IPS DF 4.7 (cell line): ENCODE data around the gene DUS2.

Experiments
- DNase-seq: peaks from one replicate; pipeline ENCODE4 v3.0.0-alpha.2; 2013; ENCODE audit warnings: low spot score; ENCODE audit errors: extremely low read depth

The DUS2 gene

DNA sequence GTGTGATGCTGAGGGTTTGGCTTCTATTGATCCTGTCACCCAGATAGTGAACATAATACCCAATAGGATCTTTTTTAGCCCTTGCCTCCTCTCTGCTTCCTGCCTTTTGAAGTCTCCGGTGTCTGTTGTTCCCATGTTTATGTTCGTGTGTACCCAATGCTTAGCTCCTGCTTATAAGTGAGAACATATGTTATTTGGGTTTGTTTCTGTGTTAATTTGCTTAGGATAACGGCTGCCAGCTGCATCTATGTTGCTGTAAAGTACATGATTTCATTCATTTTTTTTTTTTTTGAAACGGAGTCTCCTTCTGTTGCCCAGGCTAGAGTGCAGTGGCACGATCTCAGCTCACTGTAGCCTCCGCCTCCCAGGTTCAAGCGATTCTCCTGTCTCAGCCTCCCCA is 23.0 kb downstream of the DUS2 start:
- no peak for DNase-seq

DNA sequence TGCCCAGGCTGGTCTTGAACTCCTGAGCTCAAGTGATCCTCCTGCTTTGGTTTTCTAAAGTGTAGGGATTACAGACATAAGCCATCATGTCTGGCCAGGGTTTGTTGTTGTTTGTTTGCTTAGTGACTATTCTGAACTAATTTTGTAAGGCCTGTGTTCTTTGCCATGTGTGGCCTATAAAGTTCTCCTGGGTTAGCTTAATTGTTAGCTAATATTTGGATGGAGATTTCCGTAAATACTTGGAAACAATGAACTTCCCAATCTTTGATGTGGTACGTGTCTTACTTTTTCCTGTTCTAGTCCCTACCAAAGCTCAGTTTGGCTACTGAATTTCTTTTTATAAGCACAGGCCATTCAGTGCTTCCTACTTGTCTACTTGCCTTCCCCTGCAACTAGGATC is 24.9 kb downstream of the DUS2 start:
- no peak for DNase-seq

DNA sequence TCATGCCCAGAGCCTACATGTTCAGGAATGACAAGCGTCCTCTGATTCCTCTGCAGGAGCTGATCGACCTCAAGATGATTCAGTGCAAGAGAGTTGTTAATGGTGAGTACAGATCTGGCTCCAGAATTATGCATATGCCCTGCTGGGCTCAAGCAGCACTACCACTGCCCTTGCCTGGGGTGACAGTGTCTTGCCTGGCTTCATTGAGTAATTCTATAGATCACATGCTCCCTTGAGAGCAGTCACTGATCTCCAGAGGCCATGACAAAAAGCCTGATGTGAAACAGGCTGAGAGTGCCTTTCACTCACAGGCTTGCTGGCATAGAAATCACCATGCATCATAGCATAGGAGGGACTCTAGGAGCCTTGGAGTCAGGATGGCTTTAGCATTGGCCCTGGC is 26.4 kb downstream of the DUS2 start:
- no peak for DNase-seq

DNA sequence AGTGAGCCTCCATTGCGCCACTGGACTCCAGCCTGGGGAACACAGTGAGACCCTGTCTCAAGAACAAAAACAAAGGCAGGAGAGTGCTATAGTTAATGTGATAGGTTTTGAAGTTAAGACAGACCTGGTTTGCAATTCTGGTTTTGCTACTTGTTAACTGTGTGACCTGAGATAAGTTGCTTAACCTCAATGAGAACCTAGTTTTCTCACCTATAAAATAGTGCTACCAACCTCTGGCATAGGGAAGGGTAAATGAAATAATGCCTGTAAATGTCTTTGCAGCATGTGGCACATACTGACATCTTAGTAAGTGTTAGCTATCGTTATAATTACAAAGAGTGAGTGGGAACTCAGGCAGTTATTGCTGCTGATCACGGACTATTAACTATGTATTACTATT is 32.3 kb downstream of the DUS2 start:
- no peak for DNase-seq

DNA sequence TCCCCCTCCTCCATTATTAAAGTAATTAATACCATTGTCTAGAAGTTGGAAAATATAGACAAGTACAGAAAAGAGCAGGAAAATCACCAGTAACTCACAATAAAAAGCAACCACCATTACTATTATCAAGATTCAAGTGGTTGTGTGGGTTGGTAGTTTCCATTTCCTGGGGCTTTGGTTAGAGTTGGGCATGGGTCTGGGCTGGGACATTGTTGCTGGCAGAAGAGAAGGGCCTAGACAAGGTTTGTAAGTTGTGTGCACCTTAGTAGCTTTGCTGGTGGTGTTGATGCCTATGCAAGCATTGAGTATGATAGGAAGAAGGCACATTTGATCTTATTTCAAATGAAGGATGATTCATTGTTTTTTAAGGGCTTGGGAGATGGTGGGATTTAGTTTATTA is 36.7 kb downstream of the DUS2 start:
- no peak for DNase-seq

DNA sequence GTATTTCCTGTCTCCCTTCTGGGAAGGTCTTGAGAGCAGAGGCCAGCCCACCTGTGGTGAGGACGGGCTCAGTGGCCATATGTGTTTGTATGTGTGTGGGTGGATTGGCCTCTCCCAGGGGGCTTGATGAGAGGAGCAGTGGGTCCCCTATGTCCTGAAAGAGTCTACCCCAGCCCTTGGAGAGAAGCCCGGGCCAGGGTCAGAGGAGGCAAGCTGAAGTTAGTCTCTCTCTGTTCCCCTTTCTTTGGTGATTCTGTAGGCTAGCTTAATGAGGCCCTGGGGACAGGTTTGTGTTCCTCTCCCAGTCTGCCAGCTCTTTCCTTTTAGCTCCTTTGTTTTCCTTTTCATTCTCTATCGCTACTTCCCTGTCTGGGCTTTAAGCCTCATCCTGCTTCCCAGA is 38.3 kb downstream of the DUS2 start:
- DNase-seq = no peak

DNA sequence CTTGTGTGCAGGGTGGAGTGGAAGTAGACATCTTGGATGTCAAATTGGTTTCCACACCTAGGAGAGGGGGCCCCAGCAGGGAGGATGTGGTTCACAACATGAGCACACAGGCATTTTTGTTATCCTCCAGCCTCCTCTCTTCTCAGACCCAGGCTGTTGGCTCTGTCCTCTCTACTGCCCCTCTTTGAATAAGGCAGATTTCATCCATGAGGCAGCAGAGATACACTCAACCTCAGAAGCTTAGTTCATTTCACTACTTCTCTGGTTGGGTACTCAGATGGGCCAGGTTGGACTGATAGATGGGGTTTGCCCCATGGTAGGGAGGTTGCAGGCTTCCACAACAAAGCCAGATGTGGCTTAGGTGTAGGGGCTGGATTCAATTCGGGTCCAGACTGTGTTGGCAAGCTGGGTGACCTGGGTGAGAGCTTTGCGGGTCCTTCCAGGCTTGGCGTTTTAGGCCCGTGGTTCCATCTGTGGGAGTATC is 39.9 kb downstream of the DUS2 start:
- DNase-seq = no peak

DNA sequence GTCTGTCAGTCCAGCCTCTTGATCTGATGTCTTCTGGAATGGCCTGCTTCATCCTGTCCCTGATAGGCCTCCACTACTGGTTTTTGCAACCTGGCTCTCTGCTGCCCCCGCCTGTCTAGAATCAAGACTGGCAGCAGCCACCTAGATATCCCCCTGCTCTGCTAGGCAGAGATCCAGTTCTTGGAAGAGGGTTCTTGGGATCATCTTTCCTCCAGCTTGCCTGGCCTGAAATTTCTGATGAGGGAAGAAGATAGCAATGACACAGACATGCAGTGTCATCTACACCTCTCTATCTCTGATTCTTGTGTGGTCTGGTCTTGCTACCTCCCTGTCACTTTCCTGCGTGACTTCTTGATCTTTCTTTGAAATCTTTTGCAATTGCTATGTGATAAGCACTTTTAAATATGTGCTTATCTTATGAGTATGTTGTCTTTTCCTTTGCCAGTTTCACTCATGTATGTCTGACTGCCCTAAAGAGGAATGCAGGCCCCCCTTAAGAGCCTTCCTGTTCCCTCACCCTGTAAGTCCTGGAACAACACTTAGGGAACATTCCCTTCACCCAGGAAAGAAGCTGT is 41.8 kb downstream of the DUS2 start:
- no peak for DNase-seq

DNA sequence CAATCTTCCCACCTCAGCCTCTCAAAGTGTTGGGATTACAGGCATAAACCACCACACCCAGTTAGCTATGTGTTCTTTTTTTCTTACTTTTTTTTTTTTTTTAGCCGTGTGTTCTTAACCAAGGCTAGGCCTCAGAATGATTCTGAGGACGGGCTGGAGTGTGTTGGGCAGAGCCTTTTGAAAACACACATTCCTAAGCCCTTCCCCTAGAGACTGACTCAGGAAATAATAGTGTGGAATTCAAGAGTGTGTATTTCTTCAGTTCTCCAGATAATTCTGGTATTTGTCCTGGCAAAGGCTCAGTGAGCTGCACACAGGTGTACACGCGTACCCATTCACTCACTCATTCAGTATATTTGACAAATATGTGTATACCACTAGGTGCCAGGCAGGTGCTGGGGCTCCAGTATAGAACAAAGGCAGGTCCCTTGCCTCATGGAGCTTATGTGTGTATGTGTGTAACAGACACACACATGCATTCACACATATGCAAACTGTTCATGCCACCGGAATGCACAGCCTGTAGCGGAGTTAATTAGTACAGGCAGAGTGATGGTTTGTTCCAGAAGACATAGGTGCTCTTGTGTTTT is 42.7 kb downstream of the DUS2 start:
- DNase-seq = no peak

DNA sequence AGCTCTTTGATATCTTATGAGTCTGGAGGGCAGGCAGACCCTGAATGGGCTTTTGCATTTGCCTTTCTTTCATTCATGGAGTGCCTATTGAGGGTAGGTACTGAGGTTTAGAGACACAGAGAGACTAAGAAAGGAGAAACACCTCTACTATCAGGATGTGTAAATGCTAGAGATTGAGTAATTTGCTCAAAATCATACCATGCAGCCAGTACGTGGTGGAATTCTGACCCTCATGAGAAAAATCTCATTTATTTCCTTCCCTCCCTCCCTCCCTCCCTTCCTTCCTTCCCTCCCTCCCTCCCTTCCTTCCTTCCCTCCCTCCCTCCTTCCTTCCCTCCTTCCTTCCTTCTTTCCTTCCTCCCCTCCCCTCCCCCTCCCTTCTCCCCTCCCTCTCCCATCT is 43.7 kb downstream of the DUS2 start:
- no peak for DNase-seq

DNA sequence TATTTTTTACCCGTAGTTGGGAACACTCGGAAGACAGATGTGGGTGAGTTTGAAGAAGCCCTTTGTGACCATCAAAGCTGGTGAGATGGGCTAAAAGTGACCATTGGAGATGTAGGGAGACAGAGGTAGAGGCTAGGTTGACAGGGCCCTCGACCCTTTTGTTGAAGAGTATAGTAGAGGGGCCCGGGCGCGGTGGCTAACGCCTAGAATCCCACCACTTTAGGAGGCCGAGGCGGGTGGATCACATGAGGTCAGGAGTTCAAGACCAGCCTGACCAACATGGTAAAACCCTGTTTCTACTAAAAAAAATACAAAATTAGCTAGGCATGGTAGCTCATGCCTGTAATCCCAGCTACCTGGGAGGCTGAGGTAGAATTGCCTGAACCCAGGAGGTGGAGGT is 45.8 kb downstream of the DUS2 start:
- no peak for DNase-seq

DNA sequence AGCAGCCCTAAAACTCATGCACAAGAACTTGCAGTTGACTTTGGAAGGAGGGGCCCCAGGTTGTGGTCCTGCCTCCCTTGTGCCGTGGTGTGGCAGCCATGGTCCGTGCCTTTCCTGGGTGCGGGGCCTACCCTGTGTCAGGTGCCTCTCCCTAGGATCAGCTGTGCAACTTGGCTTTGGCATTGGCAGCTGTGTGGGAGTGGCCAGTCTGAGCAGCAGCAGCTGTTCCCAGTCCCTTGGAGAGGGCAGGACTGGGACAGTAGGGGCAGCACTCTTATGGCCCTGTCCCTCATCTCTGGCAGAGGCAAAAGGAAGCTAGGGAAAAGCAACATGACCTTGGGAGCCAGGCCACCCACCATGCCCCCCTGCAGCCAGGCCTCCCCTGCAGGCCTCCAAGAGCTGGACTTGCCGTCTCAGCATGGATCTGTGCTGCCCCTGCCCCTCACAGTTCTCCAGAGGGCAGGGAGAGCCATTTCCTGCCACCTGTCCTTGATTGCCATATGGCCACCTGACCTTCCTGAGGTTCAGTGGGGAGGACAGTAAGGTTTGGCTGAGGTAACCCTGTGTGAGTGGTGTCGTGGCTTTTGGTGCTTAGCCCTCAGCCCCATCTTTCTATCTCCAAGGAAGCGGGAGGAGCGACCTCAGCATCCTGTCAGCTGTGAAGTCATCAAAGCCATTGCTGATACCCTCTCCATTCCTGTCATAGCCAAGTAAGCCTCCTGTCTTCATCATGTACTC is 46.6 kb downstream of the DUS2 start:
- no peak for DNase-seq

DNA sequence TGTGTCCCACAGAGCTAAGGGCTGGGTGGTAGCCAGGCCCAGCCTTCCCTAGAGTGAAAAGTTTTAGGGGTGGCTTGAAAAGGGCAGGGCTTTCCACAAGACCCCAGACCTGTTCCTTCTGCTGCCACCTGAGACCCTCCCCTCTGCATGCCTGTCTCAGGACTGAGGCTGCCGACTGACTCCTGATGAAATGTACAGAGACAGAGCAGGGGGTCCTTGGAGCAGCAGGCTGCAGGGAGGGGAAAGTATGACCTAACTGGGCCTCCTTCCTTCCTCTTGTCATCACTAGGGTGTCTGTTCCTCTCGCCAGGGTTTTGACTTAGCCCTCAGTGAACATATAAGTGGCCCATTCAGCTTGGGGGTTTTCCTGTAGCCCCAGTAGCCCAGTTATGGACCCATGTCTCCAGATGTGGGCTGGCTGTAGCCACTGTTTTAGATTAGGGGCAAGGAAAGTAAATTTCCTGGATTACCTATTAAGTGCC is 47.2 kb downstream of the DUS2 start:
- no peak for DNase-seq

DNA sequence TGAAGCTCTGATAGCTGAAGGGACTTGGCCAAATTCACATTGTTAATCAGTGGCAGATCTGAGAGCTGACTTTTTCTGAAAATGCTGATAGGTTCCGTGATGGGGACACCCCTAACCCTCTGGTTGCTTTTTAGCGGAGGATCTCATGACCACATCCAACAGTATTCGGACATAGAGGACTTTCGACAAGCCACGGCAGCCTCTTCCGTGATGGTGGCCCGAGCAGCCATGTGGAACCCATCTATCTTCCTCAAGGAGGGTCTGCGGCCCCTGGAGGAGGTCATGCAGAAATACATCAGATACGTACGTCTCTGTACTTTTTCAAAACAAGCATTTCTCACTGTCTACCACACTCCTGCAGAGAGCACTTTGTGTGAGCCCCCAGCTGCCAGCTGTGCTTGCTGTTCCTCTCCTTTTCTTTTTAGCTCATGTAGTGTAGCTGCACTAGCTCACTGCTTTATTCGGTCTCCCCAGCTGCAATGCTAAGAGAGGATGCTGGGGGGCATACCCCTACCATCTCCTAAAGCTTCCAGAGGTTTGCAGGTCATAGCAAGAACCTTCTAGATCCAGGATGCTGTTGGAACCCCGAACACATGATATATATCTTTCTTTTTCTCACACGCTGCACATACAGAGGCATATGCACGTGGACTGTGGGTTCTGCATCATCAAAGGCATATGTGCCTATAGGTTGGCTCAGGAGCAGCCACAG is 47.9 kb downstream of the DUS2 start:
- no peak for DNase-seq

DNA sequence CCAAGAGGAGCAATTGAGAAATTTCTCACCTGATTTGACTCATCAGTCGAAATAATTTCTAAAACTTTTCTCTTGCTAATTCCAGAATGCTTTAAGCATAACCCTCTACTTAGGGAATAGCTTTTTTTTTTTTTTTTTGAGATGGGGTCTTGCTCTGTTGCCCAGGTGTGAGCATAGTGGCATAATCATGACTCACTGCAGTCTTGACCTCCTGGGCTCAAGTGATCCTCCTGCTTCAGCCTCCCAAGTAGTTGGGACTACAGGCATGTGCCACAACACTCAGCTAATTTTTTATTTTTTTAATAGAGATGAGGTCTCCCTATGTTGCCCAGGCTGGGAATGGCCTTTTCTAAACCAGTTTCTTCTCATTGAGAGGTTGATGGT is 48.4 kb downstream of the DUS2 start:
- DNase-seq = no peak

DNA sequence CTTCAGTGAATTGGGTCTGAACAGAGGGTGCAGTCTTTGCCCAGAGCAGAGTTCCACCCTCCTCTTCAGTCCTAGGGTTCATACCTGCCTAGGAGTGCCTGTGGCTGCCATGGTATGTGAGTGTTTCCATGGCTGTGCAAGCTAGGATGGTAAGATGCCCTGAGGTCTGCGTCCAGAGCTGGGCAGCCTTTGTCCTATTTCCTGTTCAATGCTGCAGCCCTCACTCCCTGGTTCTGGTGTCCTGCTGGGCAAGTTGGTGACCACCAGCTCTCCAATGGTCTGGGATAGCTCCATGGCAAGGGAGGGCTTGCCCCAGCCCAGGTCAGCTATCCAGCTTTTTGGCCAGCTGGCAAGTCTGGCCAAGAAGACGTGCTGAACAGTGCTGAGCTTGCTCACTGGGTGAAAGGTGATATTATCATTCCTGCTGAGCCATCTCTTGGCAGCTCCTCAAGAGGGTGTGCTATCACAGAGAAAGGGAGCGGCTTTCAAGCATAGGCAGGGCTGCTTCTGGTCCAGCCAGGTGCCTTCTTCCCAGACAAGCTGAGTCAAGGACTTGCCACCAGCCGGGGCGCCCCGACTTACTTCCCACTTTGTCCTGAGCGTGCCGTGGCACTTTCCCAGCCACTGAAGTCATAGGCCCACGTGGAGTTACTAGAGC is 49.1 kb downstream of the DUS2 start:
- DNase-seq = no peak

DNA sequence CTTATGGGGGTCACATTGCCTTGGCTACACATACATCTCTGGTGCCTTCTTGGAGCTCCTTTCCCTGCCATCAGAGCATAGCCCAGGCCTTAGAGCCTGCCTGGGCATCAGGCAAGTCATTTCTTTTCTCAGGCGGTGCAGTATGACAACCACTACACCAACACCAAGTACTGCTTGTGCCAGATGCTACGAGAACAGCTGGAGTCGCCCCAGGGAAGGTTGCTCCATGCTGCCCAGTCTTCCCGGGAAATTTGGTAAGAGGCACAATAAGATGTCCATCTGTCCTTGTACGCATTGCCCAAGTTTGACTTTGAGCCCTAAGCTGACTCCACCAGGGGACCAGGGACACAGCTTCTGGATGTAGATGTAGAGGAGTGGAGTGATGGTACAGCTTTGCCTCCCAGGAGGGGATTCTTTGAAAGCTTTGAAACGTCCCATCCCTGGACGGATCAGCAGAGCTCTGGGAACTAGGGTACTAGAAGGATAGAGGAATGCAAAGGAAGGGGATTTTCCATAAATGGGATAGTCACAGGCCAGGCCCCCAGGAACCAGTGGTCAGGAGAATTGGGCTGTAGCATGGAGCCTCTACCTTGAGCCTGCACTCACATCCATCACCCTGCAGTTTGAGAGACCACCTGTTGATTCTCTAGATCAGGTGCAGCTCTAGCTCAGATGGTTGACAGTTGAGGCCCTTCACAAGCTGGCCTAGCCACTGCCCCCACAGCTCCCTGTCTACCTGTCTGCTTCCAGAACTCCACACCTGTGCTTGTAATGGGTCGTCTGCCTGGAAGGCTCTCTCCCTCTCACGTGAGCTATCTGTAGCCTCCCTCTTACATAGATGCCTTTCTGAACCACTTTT is 51.0 kb downstream of the DUS2 start:
- no peak for DNase-seq

DNA sequence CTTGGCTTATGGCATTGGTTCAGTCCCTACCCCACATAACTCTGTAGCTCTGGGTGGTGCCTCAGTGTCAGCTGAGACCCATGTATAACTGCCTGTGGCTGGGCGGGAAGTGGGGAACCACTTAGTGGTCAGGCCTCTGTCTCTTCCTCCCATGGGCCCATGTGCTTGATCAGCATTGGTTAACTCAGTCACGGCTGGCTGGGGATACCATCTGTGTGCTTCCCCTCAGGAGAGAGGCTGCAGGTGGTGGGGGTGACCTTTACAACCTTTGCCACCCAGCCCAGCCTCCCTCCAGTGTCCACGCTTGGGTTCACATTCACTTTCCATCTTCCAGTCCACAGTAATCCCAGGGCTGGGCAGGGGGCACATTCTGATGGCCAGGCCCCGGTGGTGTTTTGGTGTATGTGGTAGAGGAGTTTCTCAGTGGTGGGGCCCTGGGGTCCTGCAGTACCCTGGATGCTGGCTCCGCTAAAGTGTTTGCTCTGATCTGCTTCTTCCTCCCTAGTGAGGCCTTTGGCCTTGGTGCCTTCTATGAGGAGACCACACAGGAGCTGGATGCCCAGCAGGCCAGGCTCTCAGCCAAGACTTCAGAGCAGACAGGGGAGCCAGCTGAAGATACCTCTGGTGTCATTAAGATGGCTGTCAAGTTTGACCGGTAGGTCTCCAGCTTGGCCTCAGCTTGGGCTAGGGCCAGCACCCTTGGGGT is 51.9 kb downstream of the DUS2 start:
- DNase-seq = no peak

DNA sequence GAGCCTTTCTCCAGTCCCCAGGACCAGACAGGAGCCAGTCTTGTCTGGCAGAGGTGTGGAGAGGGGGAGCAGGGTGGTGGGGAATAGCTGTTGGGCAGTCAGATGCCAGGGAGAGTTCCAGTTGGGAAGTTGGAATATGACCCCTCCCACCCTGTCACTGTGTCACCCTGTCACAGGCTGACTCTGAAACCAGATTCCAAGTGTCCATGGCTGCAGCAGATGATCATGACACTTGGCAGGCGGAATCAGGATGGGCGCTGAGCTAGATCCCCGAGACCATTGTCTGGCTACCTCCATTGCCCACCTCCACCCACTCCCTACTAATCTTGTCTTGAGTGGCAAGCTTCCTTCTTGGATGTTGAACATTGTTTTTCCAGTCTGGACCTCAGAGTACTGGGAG is 52.9 kb downstream of the DUS2 start:
- DNase-seq = no peak

DNA sequence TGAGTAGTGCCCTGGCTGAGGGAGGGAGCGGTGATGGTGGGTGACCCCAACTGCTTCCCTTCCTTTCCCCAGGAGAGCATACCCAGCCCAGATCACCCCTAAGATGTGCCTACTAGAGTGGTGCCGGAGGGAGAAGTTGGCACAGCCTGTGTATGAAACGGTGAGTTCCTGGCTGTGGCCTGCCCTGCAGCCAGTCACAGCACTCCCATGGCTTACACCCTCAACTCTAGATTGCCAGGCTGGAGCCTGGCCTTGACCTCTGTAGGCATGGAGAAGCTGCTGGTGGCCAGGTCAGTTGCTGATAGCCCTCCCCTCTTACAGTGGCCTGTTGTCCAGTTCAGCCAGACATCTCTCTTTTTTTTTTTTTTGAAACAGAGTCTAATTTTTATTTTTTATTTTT is 53.5 kb downstream of the DUS2 start:
- no peak for DNase-seq
